Measurements from ENCODE around the gene ANP32D. TPM values are rescaled to one million over a fixed set of nuclear protein-coding genes. Genes with fewer than 3 reads are reported as not detected.

ANP32D gene
- not detected for total RNA-seq (2013)
- polyA plus RNA-seq (not detected), polyA minus RNA-seq (not detected in 2 replicates), total RNA-seq (0 to 0.69 (median 0.06) reads per million in 11 experiments)

GRCh38 chr12:48472259-48472658 lies at the start of gene ANP32D:
ANP32D (plus strand) TSS chr12:48472559; CDS start chr12:48472665, 106 bp downstream.
- Mint-ChIP-seq H3K27me3 (ENCODE audit: low read depth in 3 of 3) (peaks cover 3 to 4% (median 4%) of the 10 kb centered on the region in 3 donors), H3K9me3 (peaks cover 28 to 53% (median 42%) of the 10 kb centered on the region in 7 donors), H3K36me3 (no peaks in the 10 kb centered on the region), H3K4me3 (no peak within 1 kb of the TSS), H3K4me1 (no peaks in the 10 kb centered on the region), H3K27ac (no peak within 1 kb of the TSS)
- H3K9ac ChIP-seq (ENCODE audit: insufficient read depth, low read length, poor library complexity, severe bottlenecking) = no peak within 1 kb of the TSS
- no peak for TF ChIP-seq CTCF (IDR thresholded peaks at IDR 0.05)
- no peaks in the 10 kb centered on the region for H4K20me1 ChIP-seq (ENCODE audit: insufficient read depth, low read length)
- no peak within 1 kb of the TSS for H3K27ac ChIP-seq (ENCODE audit: low read depth in 1 of 2, low read length in 2 of 2)
- no peaks in the 10 kb centered on the region for H3K27me3 ChIP-seq (ENCODE audit: control insufficient read depth in 2 of 2, insufficient read depth in 2 of 2, low read length in 2 of 2)
- H2AFZ ChIP-seq (ENCODE audit: insufficient read depth, low read depth, low read length, poor library complexity, severe bottlenecking) = no peak within 1 kb of the TSS
- 100% methylated on average over 5 of the region's 7 CpGs for WGBS (ENCODE audit: insufficient coverage)
- H3K9me3 ChIP-seq (replicated peaks in 1 of 2; ENCODE audit: control insufficient read depth in 1 of 2, insufficient read depth in 1 of 2, low read length in 2 of 2) = peaks cover 13 to 26% of the 10 kb centered on the region in 2 donors
- intact Hi-C loops (cut with micrococcal nuclease) = no loop called here
- H3K36me3 ChIP-seq (replicated peaks in 1 of 2; ENCODE audit: control insufficient read depth in 1 of 2, insufficient read depth in 2 of 2, low read length in 2 of 2) = no peaks in the 10 kb centered on the region
- no peaks in the 10 kb centered on the region for H3K79me2 ChIP-seq (ENCODE audit: insufficient read depth, low read length)
- no peak for DNase-seq
- H3K4me2 ChIP-seq (replicated peaks; ENCODE audit: extremely low read depth, low read length, poor library complexity, severe bottlenecking) = no peak within 1 kb of the TSS
- no peak within 1 kb of the TSS for H3K4me3 ChIP-seq (replicated peaks in 1 of 3; ENCODE audit: low read depth in 2 of 3, low read length in 3 of 3)
- H3K4me1 ChIP-seq (ENCODE audit: control insufficient read depth in 1 of 2, insufficient read depth in 2 of 2, low read length in 2 of 2) = no peaks in the 10 kb centered on the region

- Histone ChIP-seq H3K27ac (ENCODE audit: low read depth in 1 of 2, low read length in 2 of 2) (no peak overlapping the region), H3K9me3 (replicated peaks in 1 of 2; ENCODE audit: control insufficient read depth in 1 of 2, insufficient read depth in 1 of 2, low read length in 2 of 2) (no peaks in the 10 kb centered on the region), H3K79me2 (ENCODE audit: insufficient read depth, low read length) (no peaks in the 10 kb centered on the region), H3K27me3 (ENCODE audit: control insufficient read depth in 2 of 2, insufficient read depth in 2 of 2, low read length in 2 of 2) (peaks cover 0 to 2% of the 10 kb centered on the region in 2 donors), H4K20me1 (ENCODE audit: insufficient read depth, low read length) (no peaks in the 10 kb centered on the region), H3K9ac (ENCODE audit: insufficient read depth, low read length, poor library complexity, severe bottlenecking) (no peak overlapping the region), H3K4me3 (replicated peaks in 1 of 3; ENCODE audit: low read depth in 2 of 3, low read length in 3 of 3) (no peak overlapping the region), H2AFZ (ENCODE audit: insufficient read depth, low read depth, low read length, poor library complexity, severe bottlenecking) (no peak overlapping the region), H3K4me1 (ENCODE audit: control insufficient read depth in 1 of 2, insufficient read depth in 2 of 2, low read length in 2 of 2) (no peaks in the 10 kb centered on the region), H3K36me3 (replicated peaks in 1 of 2; ENCODE audit: control insufficient read depth in 1 of 2, insufficient read depth in 2 of 2, low read length in 2 of 2) (no peaks in the 10 kb centered on the region), H3K4me2 (replicated peaks; ENCODE audit: extremely low read depth, low read length, poor library complexity, severe bottlenecking) (no peak overlapping the region)
- WGBS (ENCODE audit: insufficient coverage) = no CpG with 5 or more reads among the region's 3 CpGs
- peaks cover 0 to 8% (median 2%) of the 10 kb centered on the region in 7 donors for H3K9me3 Mint-ChIP-seq
- TF ChIP-seq CTCF (IDR thresholded peaks at IDR 0.05) = no peak
- peaks cover 2 to 15% (median 10%) of the 10 kb centered on the region in 3 donors for H3K27me3 Mint-ChIP-seq (ENCODE audit: low read depth in 3 of 3)
- no peak overlapping the region for H3K4me3 Mint-ChIP-seq
- intact Hi-C loops (cut with micrococcal nuclease) = no loop called here
- no peak for DNase-seq
- no peaks in the 10 kb centered on the region for H3K4me1 Mint-ChIP-seq
- no peaks in the 10 kb centered on the region for H3K36me3 Mint-ChIP-seq
- H3K27ac Mint-ChIP-seq = no peak overlapping the region
These were observed 49.2 kb upstream of the ANP32D start for GRCh38 chr12:48423171-48423570.
